Dermis blood vessel endothelial cell (primary cell): Measurements from ENCODE around the gene NBEA. TPM values are rescaled to one million over a fixed set of nuclear protein-coding genes. Genes with fewer than 3 reads are reported as not detected.

Source experiments
- DNase-seq: peaks from one replicate; pipeline ENCODE4 v3.0.0; 2010
- total RNA-seq: library from RNA; depleted of rRNA; stranded (reverse); fragments of >200 nt; gene quantifications from 2 replicates; pipeline ENCODE4 v1.2.3, GENCODE V29; 2014

NBEA gene
- total RNA-seq, 1 donor from 2014 or later, result 3.6 TPM

DNA sequence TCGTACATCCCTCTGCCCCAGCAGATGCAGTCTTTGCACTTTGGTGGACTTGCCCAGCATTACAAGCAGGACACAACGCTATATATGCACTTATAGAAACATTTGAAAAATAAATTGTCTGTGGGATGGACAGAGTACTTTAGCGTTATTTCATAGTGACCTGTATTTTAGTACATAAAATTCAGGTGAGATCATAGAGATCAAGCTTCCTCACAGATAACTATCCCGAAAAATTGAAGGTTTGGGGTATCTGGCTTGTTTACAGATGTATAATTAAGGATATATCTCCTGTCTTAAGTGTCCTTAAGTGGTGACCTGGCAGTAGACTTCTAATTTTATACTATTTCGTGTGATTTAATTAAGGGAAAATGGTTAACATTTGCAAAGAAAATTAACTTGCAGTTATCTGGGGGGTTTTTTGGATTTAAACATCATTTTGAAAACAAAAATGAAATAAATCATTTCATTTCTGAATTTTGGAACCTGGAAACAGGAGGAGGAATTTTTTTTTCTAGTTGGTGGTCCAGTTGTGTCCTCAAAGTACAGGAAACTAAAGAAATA, 535.4 kb downstream of the NBEA start:
- no peak for DNase-seq

DNA sequence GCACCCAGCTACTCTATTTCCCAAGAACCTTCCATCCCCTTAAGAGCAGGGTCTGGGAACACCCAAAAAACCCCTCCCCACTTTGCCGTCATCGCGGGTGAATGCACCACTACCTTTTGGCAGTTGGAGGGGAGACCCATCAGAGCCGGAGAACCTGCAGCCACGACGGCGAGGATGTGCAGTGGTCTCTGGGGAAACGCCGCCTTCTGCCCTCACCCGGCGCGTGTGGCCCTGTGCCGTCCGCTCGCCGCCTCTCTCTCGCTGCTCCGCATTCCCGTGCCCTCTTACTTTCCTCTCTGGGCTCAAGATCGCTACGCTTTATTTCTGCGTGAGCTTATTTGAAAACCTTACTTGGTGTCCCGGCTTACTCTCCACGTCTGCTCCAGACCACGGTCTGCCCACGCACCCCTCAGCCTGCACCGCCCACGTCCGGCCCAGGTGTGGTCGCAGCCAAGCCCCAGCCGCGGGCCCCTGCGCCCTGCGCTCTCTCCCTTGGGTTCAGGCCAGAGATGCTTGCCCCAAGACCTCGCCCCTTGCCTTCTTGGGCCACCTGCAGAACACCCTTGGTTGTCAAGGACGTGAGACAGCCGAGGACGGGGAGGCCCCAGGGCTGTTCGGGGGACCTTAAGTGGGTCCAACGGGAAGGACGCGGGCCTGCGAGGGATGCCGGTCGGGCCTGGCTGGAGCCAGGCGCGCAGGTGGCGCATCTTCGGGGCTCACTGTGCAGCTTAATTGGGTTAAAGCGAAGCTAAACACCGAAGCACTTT, 536.4 kb downstream of the NBEA start:
- DNase-seq, result no peak

DNA sequence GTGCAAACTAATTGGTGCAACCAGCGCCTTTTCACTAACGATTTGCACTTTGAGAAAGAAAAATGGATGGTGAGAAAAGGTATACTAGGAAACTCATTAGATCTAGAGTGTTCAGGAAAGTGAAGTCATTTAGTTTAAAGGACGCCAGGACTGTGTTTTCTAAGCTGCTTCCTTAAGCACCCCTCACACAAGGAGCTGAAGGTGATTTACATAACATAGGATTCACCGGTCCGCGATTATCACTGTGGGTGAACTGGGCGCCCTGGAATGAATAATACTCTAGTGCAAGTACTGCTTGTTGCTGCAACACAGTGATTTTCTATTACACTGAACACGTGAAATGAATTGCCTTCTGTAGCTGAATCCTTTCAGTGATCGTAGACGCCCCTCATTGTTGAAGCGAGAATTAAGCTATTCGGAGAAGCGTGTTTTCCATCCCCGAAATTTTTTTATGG, 537.0 kb downstream of the NBEA start:
- DNase-seq, result no peak

DNA sequence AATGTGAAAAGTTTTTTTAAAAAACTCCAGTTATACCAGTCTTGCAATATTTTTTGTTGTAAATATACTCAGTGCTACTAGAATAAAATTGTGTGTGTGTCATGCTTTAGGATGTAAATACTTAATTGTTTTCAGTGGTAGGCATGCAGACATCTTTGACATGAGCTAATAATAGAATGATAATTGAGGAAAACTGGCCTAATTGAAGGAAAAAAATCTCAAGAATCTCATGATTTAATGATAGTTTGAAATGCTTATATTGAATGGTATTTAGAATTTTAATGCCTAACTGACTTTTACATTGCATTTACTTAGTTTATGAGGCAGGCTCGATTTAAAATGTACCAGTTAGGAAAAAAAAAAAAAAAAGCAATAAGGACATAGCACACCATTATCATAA, 537.6 kb downstream of the NBEA start:
- no peak for DNase-seq

DNA sequence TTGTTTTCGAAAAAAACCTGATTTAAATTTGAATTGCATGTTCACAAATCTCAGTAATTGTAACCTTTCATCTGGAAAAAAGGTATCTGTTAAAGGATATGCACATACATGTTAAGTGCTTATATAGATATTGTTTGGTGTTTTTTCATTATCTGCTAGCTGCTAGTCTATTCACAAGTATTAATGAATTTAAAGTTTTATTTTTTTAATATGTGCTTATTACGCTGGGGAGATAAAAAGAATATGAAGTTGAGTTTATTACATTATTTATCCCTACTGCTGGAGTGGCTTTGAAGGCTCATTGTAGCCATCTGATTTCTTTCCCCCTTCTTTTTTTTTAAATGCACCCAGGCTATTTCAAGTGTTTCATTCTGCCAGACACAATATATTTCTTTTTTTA, 538.3 kb downstream of the NBEA start:
- no peak for DNase-seq

DNA sequence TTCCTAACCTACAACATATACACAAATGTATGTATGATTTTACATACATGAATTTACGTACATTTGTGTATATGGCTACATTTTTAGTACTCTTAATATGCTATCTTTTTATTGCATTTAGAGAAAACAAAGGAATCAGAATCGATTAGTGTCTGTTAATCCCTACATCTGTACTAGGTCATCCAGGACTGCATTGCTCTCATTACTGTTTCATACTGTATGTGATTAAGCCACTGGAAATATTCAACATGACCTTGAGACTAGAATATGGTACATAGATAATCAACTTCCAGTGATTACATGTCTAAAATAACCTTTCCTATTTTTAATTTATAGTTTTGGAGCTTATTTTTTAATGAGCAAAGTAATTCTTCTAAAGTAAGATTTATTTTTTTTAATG, 539.7 kb downstream of the NBEA start:
- no peak for DNase-seq

DNA sequence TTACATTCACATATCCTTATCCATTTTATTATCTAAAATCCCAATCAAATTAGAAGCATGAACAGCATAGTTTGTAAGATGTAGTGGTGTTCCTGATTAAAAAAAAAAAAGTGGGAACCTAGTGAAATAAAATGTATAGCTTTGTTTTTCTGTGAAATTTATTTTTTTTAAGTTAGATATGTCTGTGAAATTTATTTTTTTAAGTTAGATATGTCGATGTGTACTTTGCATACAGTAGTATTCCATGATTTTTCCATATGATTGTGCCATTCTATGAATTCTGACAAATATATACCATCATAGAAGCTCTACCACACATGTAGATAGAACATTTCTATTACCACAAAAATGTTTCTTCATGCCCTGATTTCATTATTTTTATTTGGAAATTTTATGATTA, 540.5 kb downstream of the NBEA start:
- no peak for DNase-seq

DNA sequence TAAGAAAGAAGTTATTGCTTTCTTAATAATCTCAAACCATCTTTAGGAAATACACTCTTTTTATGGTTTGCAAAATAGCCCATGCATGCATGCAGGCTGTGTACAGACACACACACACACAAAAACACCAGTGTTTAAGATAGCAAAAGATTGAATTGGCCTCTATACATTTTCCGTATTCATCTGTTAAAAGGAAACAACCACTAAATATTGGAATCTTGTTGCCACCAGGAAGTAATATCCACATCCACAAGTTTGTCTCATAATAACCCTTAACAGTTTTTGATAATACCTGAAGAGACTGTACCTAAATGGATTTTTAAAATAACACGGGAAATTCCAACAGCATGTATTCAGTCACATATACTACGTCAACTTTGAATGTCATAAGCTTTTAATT, 541.7 kb downstream of the NBEA start:
- DNase-seq, result no peak

DNA sequence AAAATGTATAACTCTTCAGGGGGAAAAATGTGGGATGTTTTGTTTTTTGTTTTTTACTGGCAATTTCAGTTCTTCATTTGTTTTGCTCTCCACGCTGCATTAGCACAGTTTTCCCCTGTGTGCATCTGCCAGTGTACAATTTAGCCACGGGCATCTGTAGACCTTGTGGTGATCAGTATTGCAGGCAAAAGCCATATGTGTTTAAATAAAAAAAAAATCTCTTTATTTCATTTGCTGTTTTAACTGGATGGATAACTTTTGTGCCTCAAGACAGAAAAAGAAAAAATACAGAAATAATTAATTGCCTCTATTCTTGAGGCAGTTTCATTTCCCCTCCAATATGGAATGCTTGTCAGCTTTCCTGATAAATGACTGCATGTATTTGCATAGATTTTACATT, 542.3 kb downstream of the NBEA start:
- no peak for DNase-seq

DNA sequence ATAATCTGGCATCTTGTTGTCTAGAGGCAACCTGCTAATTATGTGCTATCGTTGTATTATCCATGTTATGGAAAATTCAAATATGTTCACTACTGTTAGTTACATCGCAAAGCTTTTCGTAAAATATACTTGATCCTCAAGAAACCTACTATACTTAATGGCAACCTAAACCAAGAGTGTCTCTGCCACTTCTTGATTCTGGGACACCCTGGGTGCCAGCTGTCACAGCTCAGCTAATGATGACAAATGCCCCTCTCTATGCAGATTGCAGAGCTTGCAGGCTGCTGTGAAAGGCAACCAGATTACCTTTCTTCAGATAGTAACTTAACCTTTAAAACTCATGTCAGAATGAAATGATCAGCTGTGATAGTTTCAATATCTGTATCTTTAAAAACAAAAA, 543.4 kb downstream of the NBEA start:
- DNase-seq, result no peak

DNA sequence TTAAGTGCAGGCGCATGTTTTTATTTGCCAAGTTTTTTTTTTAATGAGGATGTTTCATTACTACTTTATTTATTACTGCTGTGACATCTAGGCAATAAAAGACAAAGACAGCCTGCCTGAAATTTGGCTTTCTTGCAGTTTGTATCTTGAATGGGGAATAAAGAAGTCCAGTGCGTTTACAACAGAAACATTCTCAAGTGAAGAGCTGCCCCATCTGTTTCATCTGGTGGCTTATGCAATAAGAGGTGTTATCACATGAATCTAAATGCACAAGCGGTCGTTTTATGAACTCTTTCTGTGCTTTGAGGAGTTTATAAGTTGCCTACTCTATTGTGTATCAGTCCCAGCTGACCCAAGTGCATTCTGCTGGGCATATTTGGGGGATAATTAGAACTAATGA, 547.0 kb downstream of the NBEA start:
- no peak for DNase-seq

DNA sequence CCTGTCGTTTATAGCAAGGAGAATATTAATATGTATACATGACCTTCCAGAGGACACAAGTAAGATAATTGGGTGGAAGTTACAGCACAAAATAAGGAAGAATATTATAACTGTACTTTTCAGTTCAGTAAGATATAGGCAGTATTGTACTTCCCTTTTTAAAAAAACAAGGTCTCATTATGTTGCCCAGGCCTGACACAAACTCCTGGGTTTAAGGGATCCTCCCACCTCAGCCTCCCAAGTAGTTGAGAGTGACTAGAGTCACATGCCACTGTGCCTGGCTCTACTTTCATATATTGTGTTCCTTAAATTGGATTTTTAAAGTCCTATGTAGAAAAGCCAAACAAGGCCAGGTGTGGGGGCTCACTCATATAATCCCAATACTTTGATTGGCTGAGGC, 553.9 kb downstream of the NBEA start:
- no peak for DNase-seq

DNA sequence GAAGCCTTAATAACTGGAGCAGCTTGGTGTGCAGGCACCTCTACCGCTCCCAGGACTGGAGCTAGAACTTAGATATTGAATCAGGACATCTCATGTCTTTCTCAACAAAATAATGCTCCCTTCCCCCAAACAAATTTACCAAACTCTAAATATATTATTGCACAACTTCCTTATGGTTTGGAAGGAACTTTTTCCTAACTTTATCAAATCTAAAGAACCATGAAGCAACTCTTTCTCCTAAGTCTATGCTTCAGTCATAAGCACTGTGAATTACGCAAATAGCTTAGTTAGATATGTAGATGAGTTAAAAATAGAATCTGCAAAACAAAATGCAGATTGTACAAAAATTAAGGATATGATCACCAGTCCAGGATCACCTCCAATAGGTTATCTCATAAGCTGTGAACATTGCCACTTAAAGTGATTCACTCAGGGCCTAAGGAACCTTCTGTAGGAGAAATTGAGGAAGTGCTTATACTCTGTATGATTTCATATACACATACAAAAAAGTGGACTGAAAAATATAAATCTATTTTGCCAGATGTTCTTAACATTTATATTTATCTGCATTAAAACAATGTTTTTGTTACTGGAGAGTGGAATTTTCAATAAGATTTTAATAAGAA, 554.8 kb downstream of the NBEA start:
- DNase-seq, result no peak

DNA sequence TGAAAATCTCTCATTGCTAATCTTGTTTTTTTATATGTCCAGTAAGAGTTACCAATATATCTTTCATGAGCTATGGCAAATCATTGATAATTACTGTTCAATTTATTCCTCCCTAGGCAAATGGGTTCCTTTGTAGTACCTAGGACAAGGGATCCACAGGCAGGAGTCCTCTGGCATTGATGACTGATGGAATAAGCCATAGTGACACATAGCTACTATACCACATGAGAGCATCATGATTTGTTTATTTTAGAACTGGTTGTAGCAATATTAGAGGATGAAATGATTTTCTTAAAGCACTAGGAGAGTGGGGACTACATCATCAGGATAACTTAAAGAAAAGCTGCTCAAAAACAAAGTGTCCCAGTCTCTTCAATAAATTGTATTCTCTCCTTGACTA, 556.2 kb downstream of the NBEA start:
- no peak for DNase-seq

DNA sequence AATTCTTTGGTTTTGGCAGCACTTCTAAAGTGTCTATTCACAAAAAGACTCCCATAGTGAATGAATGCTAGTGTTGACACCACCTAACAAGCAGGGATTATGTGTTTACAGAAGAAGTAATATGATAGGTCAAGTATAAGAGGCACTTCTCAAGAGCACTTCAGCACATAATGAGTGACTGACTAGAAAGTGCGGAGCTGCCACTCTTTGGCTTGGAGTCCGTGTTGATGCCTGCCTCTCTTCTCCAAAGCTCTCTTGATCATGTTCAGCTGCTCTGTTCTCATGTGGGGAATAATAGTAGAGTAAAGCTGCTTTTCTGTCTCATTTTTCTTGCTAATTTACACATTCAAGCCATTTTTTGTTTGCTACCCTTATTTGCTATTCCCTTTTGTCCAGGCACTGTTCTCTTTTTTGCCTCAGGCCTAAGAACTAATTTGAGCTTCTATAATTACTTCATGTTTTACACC, 557.2 kb downstream of the NBEA start:
- no peak for DNase-seq

DNA sequence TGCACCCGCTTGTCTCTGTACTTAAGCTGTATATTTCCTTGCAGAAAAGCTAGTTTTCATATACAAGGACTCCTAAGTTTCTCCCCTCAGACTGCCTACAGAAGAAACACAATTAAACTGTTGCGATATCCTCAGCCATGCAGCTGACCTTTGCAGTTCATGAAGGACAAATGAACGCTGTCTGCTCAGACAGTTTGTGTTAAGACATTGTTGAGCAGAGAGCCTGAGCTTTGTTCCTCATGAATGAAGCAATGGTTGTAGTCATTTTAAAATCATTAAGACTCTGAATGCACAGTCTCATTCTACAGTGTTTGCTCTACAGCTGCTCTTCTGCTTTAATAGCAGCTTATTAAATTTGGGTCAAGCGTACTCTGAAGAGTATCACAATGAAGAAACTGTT, 557.6 kb downstream of the NBEA start:
- DNase-seq, result no peak

DNA sequence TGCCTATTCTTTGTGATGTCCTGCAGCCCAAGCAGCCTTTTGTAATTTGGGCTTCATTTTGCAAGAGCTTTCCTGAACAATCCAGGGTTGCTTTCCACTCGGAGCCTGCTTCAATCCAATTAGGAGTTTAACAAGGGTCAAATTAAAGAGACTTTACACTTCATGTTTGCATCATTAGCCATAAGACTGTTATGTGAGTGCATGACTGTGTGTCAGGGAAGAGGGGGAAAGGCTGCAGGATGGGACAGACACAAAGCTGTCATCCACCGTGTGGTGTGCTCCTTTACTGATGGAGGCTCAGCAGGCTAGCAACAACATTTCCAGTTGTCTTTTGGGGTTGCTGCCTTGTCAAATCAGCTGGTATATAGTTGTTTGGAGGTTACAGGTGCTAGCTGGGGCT, 558.1 kb downstream of the NBEA start:
- DNase-seq, result no peak

DNA sequence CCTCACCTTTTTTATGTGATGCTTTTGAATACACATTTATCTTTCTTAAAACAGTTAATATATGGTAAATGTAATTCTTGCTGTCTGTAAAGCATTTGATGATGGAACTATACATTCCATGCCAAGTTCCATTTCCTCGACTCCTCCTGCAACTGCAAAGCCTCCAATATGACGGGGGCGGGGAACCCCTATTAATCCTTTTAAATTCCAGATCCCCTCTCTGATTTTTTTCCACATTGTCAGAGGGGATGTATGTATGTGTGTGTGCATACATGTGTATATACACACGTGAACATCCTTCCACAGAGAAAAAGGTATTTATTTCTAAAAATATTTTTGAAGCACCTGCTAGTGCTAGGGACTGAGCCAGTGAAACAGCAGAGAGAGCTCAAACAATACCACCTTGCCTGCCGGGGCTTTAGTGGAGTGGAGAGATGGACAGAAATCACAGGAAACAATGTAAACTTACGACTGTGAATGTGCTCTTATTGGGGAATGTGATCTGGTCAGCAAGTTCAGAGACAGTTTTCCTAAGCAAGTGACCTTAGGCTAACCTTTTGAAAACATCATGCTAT, 559.7 kb downstream of the NBEA start:
- DNase-seq, result no peak

DNA sequence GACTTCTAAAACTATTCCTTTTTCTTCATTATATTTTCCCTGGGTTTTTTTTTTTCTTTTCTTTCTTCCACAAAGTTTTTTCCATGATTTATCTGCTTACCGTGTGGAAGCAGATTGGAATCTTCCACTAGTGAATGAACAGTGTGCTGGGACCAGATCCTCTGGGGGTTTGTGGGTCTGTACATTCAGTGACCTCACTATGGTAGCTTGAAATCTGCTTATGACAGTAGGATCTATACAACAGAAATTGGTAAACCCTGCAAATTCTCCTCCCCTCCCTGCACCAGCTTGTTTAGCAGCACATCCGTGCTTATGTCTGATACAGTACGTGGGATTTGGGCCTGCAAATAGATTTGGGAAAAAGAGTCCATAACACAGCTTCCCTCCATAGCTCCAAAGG, 560.4 kb downstream of the NBEA start:
- no peak for DNase-seq

DNA sequence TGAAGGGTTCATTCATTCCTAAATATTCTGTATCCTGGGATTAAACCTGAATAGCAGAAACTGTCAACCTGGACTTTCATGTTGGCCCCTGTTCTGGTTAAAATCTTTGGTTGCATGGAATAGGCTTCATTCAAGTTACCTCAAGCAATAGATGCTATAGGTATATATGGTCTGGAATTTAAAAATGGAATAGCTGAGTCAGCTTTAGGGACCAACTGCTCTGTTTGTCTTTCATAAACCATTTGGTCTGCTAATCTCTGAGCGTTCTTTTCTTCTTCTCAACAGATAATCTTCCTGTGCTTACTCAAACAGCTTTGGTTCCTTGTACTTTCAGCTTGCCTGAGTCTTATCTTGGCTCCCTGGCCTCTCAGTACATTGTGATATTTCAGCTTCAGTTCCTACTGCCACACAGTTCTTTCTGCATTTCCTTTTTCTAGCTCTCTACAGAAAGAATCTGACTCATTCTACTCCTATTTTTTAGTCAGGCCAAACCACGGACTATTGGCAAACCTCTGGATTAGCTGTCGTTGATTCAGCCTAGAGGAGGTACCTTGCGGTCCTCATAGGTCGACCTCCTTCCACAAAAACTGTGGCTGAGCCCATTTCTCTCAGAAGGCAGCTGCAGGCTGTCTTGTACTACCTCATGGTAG, 570.3 kb downstream of the NBEA start:
- DNase-seq, result no peak

DNA sequence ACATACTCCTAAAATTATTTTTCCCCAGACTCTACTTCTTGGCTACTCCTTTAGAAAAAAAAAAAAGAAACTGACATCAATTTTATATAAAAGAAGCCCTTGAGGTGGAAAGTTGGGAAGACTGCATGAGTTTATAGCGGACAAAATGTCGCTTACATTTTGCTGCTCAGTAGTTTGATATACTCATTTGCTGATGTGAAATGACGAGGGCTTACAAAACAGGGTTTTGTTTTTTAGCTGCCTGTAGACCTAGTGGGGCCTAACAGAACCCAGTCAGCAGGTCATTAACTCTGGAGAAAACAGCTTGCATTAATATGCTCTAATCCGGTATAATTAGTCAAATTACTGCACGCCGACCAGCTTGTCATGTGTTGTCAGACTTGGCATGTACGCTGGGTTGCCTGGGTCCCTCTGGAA, 572.0 kb downstream of the NBEA start:
- no peak for DNase-seq

DNA sequence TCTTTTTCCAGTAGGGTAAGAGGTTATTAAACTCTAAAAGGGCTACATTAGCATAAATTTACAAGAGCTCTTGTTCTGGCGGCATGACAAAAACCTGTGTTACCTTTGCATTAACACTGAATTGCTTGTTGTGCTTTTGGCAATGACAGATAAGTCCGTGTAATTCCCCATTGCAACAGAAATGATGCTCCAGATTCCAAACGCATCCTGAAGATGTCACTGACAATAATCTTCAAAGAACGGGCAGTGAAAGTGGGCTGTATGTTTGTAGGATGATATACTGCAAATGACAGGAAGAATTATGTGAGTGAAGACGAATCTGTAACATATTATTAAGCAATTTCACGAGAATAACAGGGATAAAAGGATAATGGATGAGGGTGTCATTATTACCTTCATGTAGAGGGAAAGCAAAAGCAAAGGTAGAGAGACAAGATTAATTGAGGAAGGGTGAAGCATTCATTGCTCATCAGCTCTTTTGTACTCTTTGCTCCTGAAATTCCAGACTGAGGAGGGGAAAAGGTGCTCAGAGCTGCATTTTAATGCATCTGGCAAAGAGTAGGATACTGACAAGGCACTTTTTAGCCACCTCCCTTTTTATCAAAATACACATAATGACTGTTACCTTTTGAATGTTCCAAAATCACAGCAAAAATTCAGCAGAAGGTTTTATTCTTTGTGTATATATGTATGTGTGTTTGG, 572.9 kb downstream of the NBEA start:
- DNase-seq, result no peak
